IMR-90 (cell line): Measurements from ENCODE around the gene UBQLN2. TPM values are rescaled to one million over a fixed set of nuclear protein-coding genes. Genes with fewer than 3 reads are reported as not detected.

Source experiments
- ATAC-seq: fragments of 200-7000 bp; cut with Tn5 transposase; 2 replicates; pipeline ENCODE4 v1.9.1; 2020; ENCODE audit warnings: low read depth, mild to moderate bottlenecking, moderate library complexity
- BruUV-seq: library from RNA; stranded (reverse); fragments of 400-500 nt; replicated peaks from 2 replicates; lab custom pipeline; 2021; lab: Mats Ljungman, UMichigan
- CTCF ChIA-PET: fragments of 300-600 bp; formaldehyde crosslinking; extraction: SDS; loops from one replicate; lab custom pipeline; 2021; ENCODE audit warnings: antibody characterized with exemption; lab: Yijun Ruan, JAX
- POLR2A ChIA-PET: fragments of 300-600 bp; sonication (Branson Sonifier 250); formaldehyde crosslinking; loops from one replicate; lab custom pipeline; 2022; ENCODE audit warnings: antibody characterized with exemption; ENCODE audit not compliant: unreplicated experiment; lab: Charles Lee
- DNase-seq: peaks from one replicate; pipeline ENCODE4 v3.0.0; 2013
- H2AFZ ChIP-seq: replicated peaks from 2 replicates; pipeline ENCODE3; 2013; ENCODE audit warnings: low read length, mild to moderate bottlenecking; ENCODE audit not compliant: poor library complexity
- H2AK5ac ChIP-seq: 2 replicates; pipeline ENCODE4 v1.6.1; 2013; ENCODE audit warnings: low read depth, low read length, inconsistent platforms
- H2AK9ac ChIP-seq: replicated peaks from 2 replicates; pipeline ENCODE3; 2013; ENCODE audit warnings: mild to moderate bottlenecking, low read depth, low read length, moderate library complexity; ENCODE audit not compliant: poor library complexity
- H2BK120ac ChIP-seq: 2 replicates; pipeline ENCODE4 v1.6.1; 2013; ENCODE audit warnings: low read depth, low read length, inconsistent platforms
- H2BK15ac ChIP-seq: 3 replicates; pipeline ENCODE4 v1.6.1; 2013; ENCODE audit warnings: low read depth, low read length, inconsistent platforms
- H2BK20ac ChIP-seq: 2 replicates; pipeline ENCODE4 v1.6.1; 2013; ENCODE audit warnings: low read depth, mild to moderate bottlenecking, inconsistent platforms, low read length, moderate library complexity
- H2BK5ac ChIP-seq: 2 replicates; pipeline ENCODE4 v1.6.1; 2013; ENCODE audit warnings: mild to moderate bottlenecking, low read depth, low read length, inconsistent platforms; ENCODE audit not compliant: poor library complexity, severe bottlenecking
- H3K14ac ChIP-seq: replicated peaks from 2 replicates; pipeline ENCODE4 v1.6.1; 2013; ENCODE audit warnings: low read depth, low read length, inconsistent platforms
- H3K18ac ChIP-seq: 2 replicates; pipeline ENCODE4 v1.6.1; 2013; ENCODE audit warnings: low read depth, low read length, control low read depth
- H3K23ac ChIP-seq: 2 replicates; pipeline ENCODE4 v1.6.1; 2013; ENCODE audit warnings: low read depth, low read length, inconsistent platforms
- H3K27ac ChIP-seq: 2 replicates; pipeline ENCODE4 v1.5.1; 2013; ENCODE audit warnings: mild to moderate bottlenecking, control low read depth, low read length; ENCODE audit not compliant: insufficient read depth
- H3K27me3 ChIP-seq: 2 replicates; pipeline ENCODE4 v1.6.1; 2013; ENCODE audit warnings: low read length; ENCODE audit not compliant: control insufficient read depth, insufficient read depth
- H3K36me3 ChIP-seq: 2 replicates; pipeline ENCODE4 v1.6.1; 2013; ENCODE audit warnings: low read length, mixed read lengths; ENCODE audit not compliant: control insufficient read depth, insufficient read depth
- H3K4ac ChIP-seq: 2 replicates; pipeline ENCODE4 v1.6.1; 2013; ENCODE audit warnings: low read depth, low read length, inconsistent platforms
- H3K4me1 ChIP-seq: 2 replicates; pipeline ENCODE4 v1.6.1; 2013; ENCODE audit warnings: low read length, mixed read lengths; ENCODE audit not compliant: control insufficient read depth, insufficient read depth
- H3K4me2 ChIP-seq: 2 replicates; pipeline ENCODE4 v1.6.1; 2013; ENCODE audit warnings: low read depth, mild to moderate bottlenecking, control low read depth, low read length, moderate library complexity
- H3K4me3 ChIP-seq: 2 replicates; pipeline ENCODE4 v1.5.1; 2013; ENCODE audit warnings: low read depth, mild to moderate bottlenecking, control low read depth, low read length, moderate library complexity; ENCODE audit not compliant: insufficient read depth
- H3K56ac ChIP-seq: 2 replicates; pipeline ENCODE4 v1.6.1; 2013; ENCODE audit warnings: low read length, inconsistent platforms; ENCODE audit not compliant: insufficient read depth; ENCODE audit errors: extremely low read depth
- H3K79me1 ChIP-seq, 2 experiments: 2 replicates each; pipeline ENCODE4 v1.6.1; 2013; ENCODE audit warnings: low read length in 2 of 2, inconsistent platforms in 1 of 2, low read depth in 1 of 2
- H3K9ac ChIP-seq: 2 replicates; pipeline ENCODE4 v1.6.1; 2013; ENCODE audit warnings: low read depth, low read length, control low read depth
- H3K9me1 ChIP-seq: 2 replicates; pipeline ENCODE4 v1.6.1; 2013; ENCODE audit warnings: low read length, inconsistent platforms; ENCODE audit not compliant: insufficient read depth
- H3K9me3 ChIP-seq: 2 replicates; pipeline ENCODE4 v1.6.1; 2013; ENCODE audit warnings: low read length; ENCODE audit not compliant: control insufficient read depth, insufficient read depth
- H4K20me1 ChIP-seq: 2 replicates; pipeline ENCODE4 v1.6.1; 2013; ENCODE audit warnings: low read length, inconsistent platforms; ENCODE audit not compliant: insufficient read depth
- H4K5ac ChIP-seq: 2 replicates; pipeline ENCODE4 v1.6.1; 2013; ENCODE audit warnings: mild to moderate bottlenecking, low read depth, low read length, control low read depth
- H4K8ac ChIP-seq, 2 experiments: 2 replicates each; pipeline ENCODE4 v1.6.1; 2013; ENCODE audit warnings: low read depth in 2 of 2, low read length in 2 of 2, control low read depth in 1 of 2, inconsistent platforms in 1 of 2
- H4K91ac ChIP-seq: 2 replicates; pipeline ENCODE4 v1.6.1; 2013; ENCODE audit warnings: low read depth, low read length, inconsistent platforms; ENCODE audit not compliant: insufficient read depth
- CEBPB ChIP-seq: IDR thresholded peaks from 2 replicates; pipeline ENCODE4 v1.6.1; 2012; ENCODE audit warnings: low read depth, low read length, improper control_type of control experiment
- CHD1 ChIP-seq: IDR thresholded peaks from 2 replicates; pipeline ENCODE4 v1.6.1; 2012; ENCODE audit warnings: low read depth, low read length, improper control_type of control experiment
- MAFK ChIP-seq: IDR thresholded peaks from 2 replicates; pipeline ENCODE4 v1.6.1; 2012; ENCODE audit warnings: low read depth, low read length, improper control_type of control experiment
- NFE2L2 ChIP-seq: fragments of 150-350 bp; IDR thresholded peaks from 2 replicates; pipeline ENCODE4 v1.6.1; 2016; ENCODE audit warnings: low read depth, mild to moderate bottlenecking, low read length
- POLR2A ChIP-seq: IDR thresholded peaks from 2 replicates; pipeline ENCODE4 v1.6.1; 2012; ENCODE audit warnings: mild to moderate bottlenecking, low read depth, low read length
- RAD21 ChIP-seq: IDR thresholded peaks from 2 replicates; pipeline ENCODE4 v1.6.1; 2012; ENCODE audit warnings: low read length, improper control_type of control experiment
- WGBS, 2 experiments: methylation state at CpG; one replicate each; pipeline versions ENCODE4 v1.1.5 to v1.1.7; 2013; ENCODE audit warnings: missing lambda C conversion rate in 2 of 2; ENCODE audit not compliant: insufficient read length in 1 of 2; ENCODE audit errors: extremely low coverage in 2 of 2; 5-methylcytosine and 5-hydroxymethylcytosine counted together
- dilution Hi-C: fragments of 300-500 bp; cut with HindIII; formaldehyde crosslinking; loops from one replicate; pipeline ENCODE4 v1.14.3; 2018; ENCODE audit warnings: low sequenced_read_pairs; ENCODE audit not compliant: unreplicated experiment
- in situ Hi-C: fragments of 300-500 bp; cut with MboI; formaldehyde crosslinking; loops from 3 replicates; pipeline ENCODE4 v1.14.3; 2019; ENCODE audit warnings: low sequenced_read_pairs, inconsistent platforms, mixed read lengths
- intact Hi-C: fragments of 100-400 bp; cut with micrococcal nuclease; formaldehyde crosslinking; loops from 2 replicates; pipeline ENCODE4 v1.10.0; 2022
- polyA plus RNA-seq, 3 experiments: library from polyadenylated mRNA; depleted of rRNA; stranded (reverse); fragments of >200 nt; gene quantifications; 2 replicates each; pipeline ENCODE4 v1.2.3, GENCODE V29; 2012; ENCODE audit warnings: low replicate concordance in 1 of 3
- total RNA-seq: library from RNA; depleted of rRNA; stranded (reverse); fragments of >200 nt; gene quantifications from 2 replicates; pipeline ENCODE4 v1.2.3, GENCODE V29; 2012

UBQLN2 gene
- total and polyA plus RNA-seq, 2 of the 4 experiments (the other 2 are of a cell fraction) = 4.1 to 24.5 TPM

GRCh38 chrX:56564164-56564885 lies 898 bp downstream of the UBQLN2 start:
- Histone ChIP-seq H3K14ac (peak overlapping the region; percentile 81), H3K9me3 (no peaks in the 10 kb centered on the region), H3K79me1 (no peaks in the 10 kb centered on the region; a peak in 1 of 4 replicates), H2AK5ac (no peak overlapping the region), H3K4me2 (peak overlapping the region; percentile 73), H2BK20ac (no peak overlapping the region), H3K23ac (peak overlapping the region; percentile 93), H2AFZ (peak overlapping the region; percentile 94), H3K27me3 (no peaks in the 10 kb centered on the region), H3K9ac (peak overlapping the region; percentile 95), H2BK5ac (peak overlapping the region; percentile 95), H3K4me1 (no peaks in the 10 kb centered on the region; the same call in 1 of the 2 replicates), H2BK15ac (no peak overlapping the region), H3K4ac (peak overlapping the region; percentile 71), H4K91ac (peak overlapping the region; percentile 66; the same call in 1 of the 2 replicates), H3K27ac (peak overlapping the region; percentile 99), H4K20me1 (peaks cover 25% of the 10 kb centered on the region), H3K18ac (peak overlapping the region; percentile 47), H4K8ac (peak overlapping the region; percentile 32 to 69), H3K4me3 (peak overlapping the region; percentile 93), H3K9me1 (no peaks in the 10 kb centered on the region; the same call in 1 of the 2 replicates), H3K36me3 (peaks cover 9% of the 10 kb centered on the region), H3K56ac (peak overlapping the region; percentile 88), H2BK120ac (no peak overlapping the region), H4K5ac (peak overlapping the region; percentile 71), H2AK9ac (peak overlapping the region; percentile 89)
- DNase-seq (peak; percentile 49), ATAC-seq (peak; percentile 9)
- 43% methylated on average over 3 of the region's 23 CpGs; no CpG with 5 or more reads in 1 of the 2 experiments for WGBS, 2 experiments
- ChIA-PET POLR2A (no interaction called here), CTCF (no interaction called here)
- TF ChIP-seq POLR2A = no peak
- TF ChIP-seq RAD21 = no peak
- peak; percentile 67 for TF ChIP-seq CEBPB
- TF ChIP-seq CHD1 = no peak
- no peak for TF ChIP-seq NFE2L2
- no peak for TF ChIP-seq MAFK
- BruUV-seq = TSS peak; percentile 52
- dilution Hi-C loops = no loop called here
- in situ Hi-C loops = no loop called here
- intact Hi-C loops = loop anchor here (5.0 to 10.0 kb wide), 2 partner anchors 847 to 1030 kb away; partner anchors contain the start of genes RRAGB and ZXDB
